ENCODE data around the gene TMEM255B. TPM values are rescaled to one million over a fixed set of nuclear protein-coding genes. Genes with fewer than 3 reads are reported as not detected.
"Not testable (repeated sequence)": the region's sequence is repeated elsewhere in the genome, so short reads cannot be mapped to it uniquely, and the experiment has no call there.

TMEM255B gene
- total RNA-seq, 4 donors from 2014 or later, result 2.0 to 4.8 (median 3.4) TPM

- TF ChIP-seq POLR2A (IDR thresholded peaks at IDR 0.05) (no peak), CTCF (IDR thresholded peaks at IDR 0.05) (no peak)
- no peak overlapping the region for H3K4me3 ChIP-seq (ENCODE audit: low read depth, poor library complexity, severe bottlenecking)
- WGBS, 2 donors, result 87 to 92% methylated on average over 17 to 19 of the region's 19 CpGs
- no peak for DNase-seq (ENCODE audit: low spot score in 2 of 2)
- intact Hi-C loops (cut with DNase I; ENCODE audit: low total_unique reads), result no loop called here
Observed at GRCh38 chr13:113832205-113832604, 73.2 kb downstream of the TMEM255B start.

- intact Hi-C loops (cut with DNase I; ENCODE audit: low total_unique reads), result no loop called here
- WGBS, 2 donors, result 89 to 92% methylated on average over 8 to 17 of the region's 23 CpGs
- no peak overlapping the region for H3K4me3 ChIP-seq (ENCODE audit: low read depth, poor library complexity, severe bottlenecking)
- TF ChIP-seq POLR2A (IDR thresholded peaks at IDR 0.05) (no peak), CTCF (IDR thresholded peaks at IDR 0.05) (no peak)
- no peak for DNase-seq (ENCODE audit: low spot score in 2 of 2)
Observed at GRCh38 chr13:113832631-113833030, 73.6 kb downstream of the TMEM255B start.

GRCh38 chr13:113833111-113833830 lies 74.2 kb downstream of the TMEM255B start:
- no peak for DNase-seq (ENCODE audit: low spot score in 2 of 2)
- no peak overlapping the region for H3K4me3 ChIP-seq (ENCODE audit: low read depth, poor library complexity, severe bottlenecking)
- 90% methylated on average over 25 of the region's 25 CpGs for WGBS, 2 donors
- intact Hi-C loops (cut with DNase I; ENCODE audit: low total_unique reads), result no loop called here
- TF ChIP-seq CTCF (IDR thresholded peaks at IDR 0.05), result no peak
- TF ChIP-seq POLR2A (IDR thresholded peaks at IDR 0.05), result no peak

GRCh38 chr13:113834006-113834405 lies 75.0 kb downstream of the TMEM255B start:
- H3K4me3 ChIP-seq (ENCODE audit: low read depth, poor library complexity, severe bottlenecking); DNase-seq (ENCODE audit: low spot score in 2 of 2); intact Hi-C loops (cut with DNase I; ENCODE audit: low total_unique reads): not testable (repeated sequence)
- 87 to 90% methylated on average over 12 to 16 of the region's 17 CpGs for WGBS, 2 donors

GRCh38 chr13:113834496-113835200 lies 75.6 kb downstream of the TMEM255B start:
- intact Hi-C loops (cut with DNase I; ENCODE audit: low total_unique reads), result no loop called here
- no peak for DNase-seq (ENCODE audit: low spot score in 2 of 2)
- no peak overlapping the region for H3K4me3 ChIP-seq (ENCODE audit: low read depth, poor library complexity, severe bottlenecking)
- whole genome bisulfite sequencing, 2 donors, result 88 to 90% methylated on average over 30 to 38 of the region's 38 CpGs
- TF ChIP-seq POLR2A (IDR thresholded peaks at IDR 0.05) (no peak), CTCF (IDR thresholded peaks at IDR 0.05) (no peak)

GRCh38 chr13:113835461-113836270 lies 76.6 kb downstream of the TMEM255B start:
- intact Hi-C loops (cut with DNase I; ENCODE audit: low total_unique reads), result no loop called here
- 74 to 76% methylated on average over 33 to 37 of the region's 37 CpGs for WGBS, 2 donors
- DNase-seq (ENCODE audit: low spot score in 2 of 2), result no peak

More at GRCh38 chr13:113835461-113836270, 76.6 kb downstream of the TMEM255B start:
- no peak for TF ChIP-seq POLR2A (IDR thresholded peaks at IDR 0.05)
- TF ChIP-seq CTCF (IDR thresholded peaks at IDR 0.05), result no peak
- no peak overlapping the region for H3K4me3 ChIP-seq (ENCODE audit: low read depth, poor library complexity, severe bottlenecking)
